Mammary epithelial cell (primary cell): ENCODE results near the gene TSPAN10.

ENCODE experiments used
- CTCF ChIP-seq, 2 donors: IDR thresholded peaks in 1 of 2; conservative IDR thresholded peaks in 1 of 2; 2 replicates each; pipeline ENCODE4 v1.5.1; 2011 to 2012; ENCODE audit warnings: inconsistent platforms in 2 of 2, low read length in 2 of 2, mild to moderate bottlenecking in 2 of 2, control low read depth in 1 of 2, low read depth in 1 of 2; ENCODE audit not compliant: insufficient read depth in 1 of 2; ENCODE audit errors: extremely low read depth in 1 of 2
- EZH2 ChIP-seq: IDR thresholded peaks from 2 replicates; pipeline ENCODE4 v1.6.1; 2012; ENCODE audit warnings: low read length, inconsistent platforms, borderline replicate concordance

GRCh38 chr17:81673561-81674258 is 36.7 kb downstream of the TSPAN10 start:
- TF ChIP-seq CTCF (conservative IDR thresholded peaks at IDR 0.05 in 1 of 2, IDR thresholded peaks at IDR 0.05 in 1 of 2; ENCODE audit: extremely low read depth in 1 of 2, insufficient read depth in 1 of 2, low read depth in 1 of 2, low read length in 2 of 2) (no peak), EZH2 (no peak)
